ENCODE results near the gene CUX1.

DNA sequence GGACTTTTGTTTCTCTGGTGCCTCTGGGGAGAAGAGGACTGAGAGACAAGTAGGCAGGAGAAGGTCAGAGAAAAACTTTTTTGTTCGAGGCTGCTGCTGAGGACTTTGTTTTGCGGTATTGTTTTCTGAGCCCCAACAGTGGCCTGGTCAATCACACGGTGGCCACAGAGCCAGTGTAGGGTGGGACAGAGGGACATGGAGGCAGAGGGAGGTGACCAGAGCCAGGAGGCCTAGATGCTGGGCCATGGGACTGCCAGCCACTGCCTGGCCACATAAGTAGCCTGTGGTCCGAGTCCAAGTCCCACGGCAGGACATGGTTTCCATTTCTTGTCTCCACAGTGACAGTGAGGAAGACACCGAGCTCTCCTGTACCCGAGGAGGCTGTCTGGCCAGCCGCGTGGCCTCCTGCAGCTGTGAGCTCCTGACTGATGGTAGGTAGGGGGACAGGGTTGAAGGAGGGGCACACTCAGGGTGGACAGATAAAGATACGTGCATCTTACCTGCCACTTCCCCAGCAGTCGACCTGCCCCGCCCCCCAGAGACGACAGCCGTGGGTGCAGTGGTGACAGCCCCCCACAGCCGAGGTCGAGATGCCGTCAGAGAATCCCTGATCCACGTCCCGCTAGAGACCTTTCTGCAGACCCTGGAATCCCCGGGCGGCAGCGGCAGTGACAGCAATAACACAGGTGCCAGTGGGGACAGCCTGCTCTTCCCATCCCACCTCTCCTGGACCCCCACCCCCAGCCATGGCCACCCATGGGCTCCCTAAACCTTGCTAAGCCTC is 496.8 kb downstream of the CUX1 start:
- TF ChIP-seq, protein P1, sequence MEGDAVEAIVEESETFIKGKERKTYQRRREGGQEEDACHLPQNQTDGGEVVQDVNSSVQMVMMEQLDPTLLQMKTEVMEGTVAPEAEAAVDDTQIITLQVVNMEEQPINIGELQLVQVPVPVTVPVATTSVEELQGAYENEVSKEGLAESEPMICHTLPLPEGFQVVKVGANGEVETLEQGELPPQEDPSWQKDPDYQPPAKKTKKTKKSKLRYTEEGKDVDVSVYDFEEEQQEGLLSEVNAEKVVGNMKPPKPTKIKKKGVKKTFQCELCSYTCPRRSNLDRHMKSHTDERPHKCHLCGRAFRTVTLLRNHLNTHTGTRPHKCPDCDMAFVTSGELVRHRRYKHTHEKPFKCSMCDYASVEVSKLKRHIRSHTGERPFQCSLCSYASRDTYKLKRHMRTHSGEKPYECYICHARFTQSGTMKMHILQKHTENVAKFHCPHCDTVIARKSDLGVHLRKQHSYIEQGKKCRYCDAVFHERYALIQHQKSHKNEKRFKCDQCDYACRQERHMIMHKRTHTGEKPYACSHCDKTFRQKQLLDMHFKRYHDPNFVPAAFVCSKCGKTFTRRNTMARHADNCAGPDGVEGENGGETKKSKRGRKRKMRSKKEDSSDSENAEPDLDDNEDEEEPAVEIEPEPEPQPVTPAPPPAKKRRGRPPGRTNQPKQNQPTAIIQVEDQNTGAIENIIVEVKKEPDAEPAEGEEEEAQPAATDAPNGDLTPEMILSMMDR (IDR thresholded peaks at IDR 0.05) = no peak
- TF ChIP-seq POLR2A (IDR thresholded peaks at IDR 0.05) = no peak
